Fibroblast of lung (primary cell): ENCODE measurements around the gene ETS2.

Experiments used
- EZH2 ChIP-seq: IDR thresholded peaks from 2 replicates; pipeline ENCODE4 v1.5.1; 2012; ENCODE audit warnings: low read length, control low read depth, mild to moderate bottlenecking; ENCODE audit errors: missing control alignments
- TF ChIP-seq, protein P1 (sequence below), 2 donors: IDR thresholded peaks in 1 of 2; conservative IDR thresholded peaks in 1 of 2; 1 replicate in 1 of 2; 2 replicates in 1 of 2; pipeline ENCODE4 v1.5.1; 2011 to 2012; ENCODE audit warnings: low read length in 2 of 2, control low read depth in 1 of 2, inconsistent platforms in 1 of 2, low read depth in 1 of 2, mild to moderate bottlenecking in 1 of 2

DNA sequence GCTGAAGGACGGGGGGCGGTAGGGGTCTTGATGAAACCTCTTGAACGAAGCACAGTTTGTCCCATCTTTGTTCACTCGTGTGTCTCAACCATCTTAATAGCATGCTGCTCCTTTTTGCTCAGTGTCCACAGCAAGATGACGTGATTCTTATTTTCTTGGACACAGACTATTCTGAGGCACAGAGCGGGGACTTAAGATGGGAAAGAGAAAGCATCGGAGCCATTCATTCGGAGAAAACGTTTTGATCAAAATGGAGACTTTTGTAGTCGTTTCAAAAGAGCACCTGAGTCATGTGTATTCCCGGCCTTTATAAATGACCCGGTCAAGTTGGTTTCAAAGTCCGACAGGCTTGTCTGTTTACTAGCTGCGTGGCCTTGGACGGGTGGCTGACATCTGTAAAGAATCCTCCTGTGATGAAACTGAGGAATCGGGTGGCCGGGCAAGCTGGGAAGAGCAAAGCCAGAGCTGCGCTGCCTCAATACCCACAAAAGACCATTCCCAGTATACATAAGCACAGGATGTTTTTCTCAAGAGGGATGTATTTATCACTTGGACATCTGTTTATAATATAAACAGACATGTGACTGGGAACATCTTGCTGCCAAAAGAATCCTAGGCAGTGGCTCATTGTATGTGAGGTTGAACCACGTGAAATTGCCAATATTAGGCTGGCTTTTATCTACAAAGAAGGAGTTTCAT, 18.5 kb downstream of the ETS2 start:
- TF ChIP-seq, protein P1, sequence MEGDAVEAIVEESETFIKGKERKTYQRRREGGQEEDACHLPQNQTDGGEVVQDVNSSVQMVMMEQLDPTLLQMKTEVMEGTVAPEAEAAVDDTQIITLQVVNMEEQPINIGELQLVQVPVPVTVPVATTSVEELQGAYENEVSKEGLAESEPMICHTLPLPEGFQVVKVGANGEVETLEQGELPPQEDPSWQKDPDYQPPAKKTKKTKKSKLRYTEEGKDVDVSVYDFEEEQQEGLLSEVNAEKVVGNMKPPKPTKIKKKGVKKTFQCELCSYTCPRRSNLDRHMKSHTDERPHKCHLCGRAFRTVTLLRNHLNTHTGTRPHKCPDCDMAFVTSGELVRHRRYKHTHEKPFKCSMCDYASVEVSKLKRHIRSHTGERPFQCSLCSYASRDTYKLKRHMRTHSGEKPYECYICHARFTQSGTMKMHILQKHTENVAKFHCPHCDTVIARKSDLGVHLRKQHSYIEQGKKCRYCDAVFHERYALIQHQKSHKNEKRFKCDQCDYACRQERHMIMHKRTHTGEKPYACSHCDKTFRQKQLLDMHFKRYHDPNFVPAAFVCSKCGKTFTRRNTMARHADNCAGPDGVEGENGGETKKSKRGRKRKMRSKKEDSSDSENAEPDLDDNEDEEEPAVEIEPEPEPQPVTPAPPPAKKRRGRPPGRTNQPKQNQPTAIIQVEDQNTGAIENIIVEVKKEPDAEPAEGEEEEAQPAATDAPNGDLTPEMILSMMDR (conservative IDR thresholded peaks at IDR 0.05 in 1 of 2, IDR thresholded peaks at IDR 0.05 in 1 of 2; ENCODE audit: low read depth in 1 of 2, low read length in 2 of 2) = no peak
- TF ChIP-seq EZH2 = no peak
